HG03575 (cell line): ENCODE measurements around the gene PLA2G7.
"Not testable (repeated sequence)": the region's sequence is repeated elsewhere in the genome, so short reads cannot be mapped to it uniquely, and the experiment has no call there.

ENCODE experiments used
- ATAC-seq: cut with Tn5 transposase; IDR thresholded peaks from one replicate; pipeline ENCODE4 v1.9.1; 2021; ENCODE audit not compliant: unreplicated experiment, insufficient number of reproducible peaks, low FRiP score; ENCODE audit errors: extremely low read depth

The PLA2G7 gene

DNA sequence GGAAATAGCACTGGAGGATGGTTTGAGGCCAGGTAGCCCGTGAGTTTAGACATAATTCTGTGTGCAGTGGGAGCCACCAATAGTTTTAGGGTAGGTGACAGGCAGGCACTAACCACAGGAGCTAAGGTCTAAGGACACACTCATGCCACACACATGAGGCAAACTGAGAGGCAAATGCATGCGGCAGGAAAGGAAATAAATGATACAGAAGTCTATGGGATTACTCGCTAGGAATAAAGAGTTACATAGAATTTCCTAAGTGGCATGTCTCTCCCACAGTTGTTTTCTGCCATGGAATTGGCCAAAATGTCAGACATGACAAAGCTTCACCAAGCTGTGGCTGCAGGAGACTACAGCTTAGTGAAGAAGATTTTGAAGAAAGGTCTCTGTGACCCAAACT lies 16.5 kb upstream of the PLA2G7 start:
- no peak for ATAC-seq

DNA sequence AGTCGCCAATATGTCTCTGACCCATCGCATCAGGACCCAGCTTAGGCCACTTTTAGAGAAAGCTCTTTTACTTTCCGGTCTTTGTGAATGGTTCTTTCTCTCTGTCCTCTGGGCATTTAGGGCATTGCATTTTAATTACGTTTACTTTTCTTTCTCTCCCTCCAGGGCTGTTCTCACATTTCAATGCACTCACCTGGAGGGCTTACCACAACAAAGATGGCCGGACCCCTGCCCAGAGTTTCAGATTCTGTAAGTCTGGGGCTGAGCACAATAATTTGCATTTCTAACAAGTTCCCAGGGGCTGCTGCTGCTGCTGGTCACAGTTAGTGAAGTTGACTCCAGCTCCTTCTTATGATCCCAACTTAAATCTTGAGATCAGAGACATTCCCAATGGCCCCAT lies 14.6 kb upstream of the PLA2G7 start:
- ATAC-seq = no peak

DNA sequence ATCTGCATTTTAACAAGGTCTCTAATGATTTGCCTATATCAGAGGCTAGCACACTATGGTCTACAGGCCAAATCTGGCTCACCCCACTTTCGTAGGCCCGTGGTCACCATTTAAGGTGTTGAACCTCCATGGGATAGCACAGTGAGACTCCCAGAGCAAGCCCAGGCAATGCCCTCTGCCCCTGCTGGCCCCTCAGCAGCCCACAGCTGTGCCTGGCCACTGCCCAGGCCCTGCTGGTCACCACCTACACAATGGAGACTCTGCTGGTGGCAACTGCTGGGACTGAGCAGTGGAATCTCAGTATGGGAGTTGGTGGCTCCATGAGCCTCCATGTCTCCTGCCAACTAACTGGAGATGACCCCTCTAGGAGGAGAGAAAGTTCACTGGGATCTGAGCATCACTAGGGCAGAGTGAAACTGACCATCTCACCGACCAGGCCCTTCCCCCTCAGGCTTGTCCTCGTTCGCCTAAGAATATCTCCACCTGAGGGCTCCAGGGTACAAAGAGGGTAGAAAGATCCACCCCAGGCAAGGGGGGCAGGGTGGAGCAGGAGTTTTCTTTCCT lies 13.8 kb upstream of the PLA2G7 start:
- no peak for ATAC-seq

- no peak for ATAC-seq
Observed at GRCh38 chr6:46746696-46747095, 11.5 kb upstream of the PLA2G7 start, which contains the start of gene ANKRD66. Gene ANKRD66 (plus strand): TSS chr6:46746933. CDS start chr6:46751949, 5,016 bp downstream.

- ATAC-seq = no peak
Observed at GRCh38 chr6:46745973-46746372, 10.8 kb upstream of the PLA2G7 start.

- not testable (repeated sequence) for ATAC-seq
Observed at GRCh38 chr6:46744159-46744725, 9.1 kb upstream of the PLA2G7 start.

DNA sequence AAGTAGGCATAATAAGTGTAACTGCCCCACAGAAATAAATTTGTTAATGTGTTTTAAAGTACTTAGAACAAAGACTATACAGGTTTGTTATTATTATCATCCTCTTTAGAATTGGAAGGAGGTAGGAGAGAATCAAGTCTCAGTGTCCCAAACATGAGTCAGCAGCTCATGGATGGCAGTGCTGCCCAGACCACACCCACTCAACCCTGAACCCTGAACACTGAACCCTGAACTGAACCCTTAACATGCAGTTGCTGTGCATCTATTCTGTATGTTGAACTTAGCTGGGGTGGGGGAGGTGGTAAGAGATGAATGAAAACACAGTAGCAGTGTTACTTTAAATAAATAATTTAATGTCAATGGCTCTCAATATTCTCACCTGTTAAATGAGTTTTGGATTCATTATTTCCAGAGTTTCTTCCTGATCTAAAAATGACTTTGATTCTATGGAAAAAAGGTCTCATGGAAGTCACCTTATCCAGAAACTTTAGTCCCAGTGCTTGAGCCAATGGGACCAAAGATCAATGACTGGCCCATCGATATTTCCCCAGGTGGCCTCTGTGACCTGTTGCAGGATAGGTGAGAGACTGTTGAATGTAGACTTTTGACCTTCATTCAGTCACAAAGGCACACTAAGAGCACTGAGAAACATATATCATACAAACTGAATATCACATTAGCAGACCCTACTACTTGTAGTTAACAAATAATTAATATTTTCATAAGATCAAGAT lies 8.4 kb upstream of the PLA2G7 start:
- no peak for ATAC-seq

DNA sequence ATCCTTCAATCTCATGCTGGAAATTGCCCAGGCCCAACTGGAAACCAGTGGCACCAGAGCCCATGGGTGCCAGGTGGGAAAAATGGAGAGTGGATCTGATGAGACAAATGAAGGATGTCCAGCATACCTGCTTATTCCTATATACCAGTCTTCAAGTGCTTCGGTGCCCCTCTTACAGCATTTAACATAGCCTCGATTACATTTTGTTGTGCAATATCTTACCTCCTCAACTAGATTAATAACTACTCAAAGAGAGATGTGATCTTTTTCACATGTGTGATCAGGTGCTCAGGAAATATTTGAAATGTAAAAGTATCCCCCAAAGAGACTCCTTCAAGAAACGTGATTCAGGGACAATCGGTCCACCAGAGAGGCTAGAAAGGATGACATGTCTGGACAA lies 6.7 kb upstream of the PLA2G7 start:
- no peak for ATAC-seq

DNA sequence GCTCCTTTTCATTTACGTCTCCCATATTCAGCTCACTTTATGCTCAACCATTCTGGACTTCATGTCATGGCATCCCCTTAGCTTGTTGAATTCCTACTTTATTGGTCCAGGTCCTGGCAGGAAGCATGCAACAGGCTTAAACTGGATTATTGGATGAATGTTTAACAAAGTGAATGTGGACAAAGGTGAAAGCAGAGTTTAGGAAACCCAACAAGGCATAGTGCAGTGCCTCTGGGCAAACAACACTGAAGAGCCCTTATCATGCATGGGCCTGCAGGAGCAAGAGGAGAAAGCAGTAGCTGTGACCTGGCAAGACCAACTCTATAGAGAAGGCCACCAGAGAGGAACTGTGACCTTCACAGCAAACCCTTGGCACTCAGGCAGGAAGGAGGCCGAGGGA lies 6.3 kb upstream of the PLA2G7 start:
- no peak for ATAC-seq

- no peak for ATAC-seq
Observed at GRCh38 chr6:46736906-46737305, 1.7 kb upstream of the PLA2G7 start.

DNA sequence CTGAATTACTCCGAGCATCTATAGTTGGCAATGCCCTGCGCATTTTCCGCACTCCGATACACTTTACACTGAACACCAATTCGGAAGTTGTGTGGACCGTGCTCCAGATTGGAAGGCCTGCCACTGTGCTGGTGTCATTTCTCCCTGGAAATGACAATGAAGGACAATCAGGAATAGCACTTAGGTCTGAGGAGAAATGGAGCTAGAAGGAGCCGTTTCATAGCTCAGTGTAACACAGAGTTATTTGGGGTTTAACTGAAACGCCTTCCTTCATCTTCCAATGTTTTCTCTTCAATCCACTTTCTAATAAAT lies 501 bp upstream of the PLA2G7 start:
- ATAC-seq = no peak

DNA sequence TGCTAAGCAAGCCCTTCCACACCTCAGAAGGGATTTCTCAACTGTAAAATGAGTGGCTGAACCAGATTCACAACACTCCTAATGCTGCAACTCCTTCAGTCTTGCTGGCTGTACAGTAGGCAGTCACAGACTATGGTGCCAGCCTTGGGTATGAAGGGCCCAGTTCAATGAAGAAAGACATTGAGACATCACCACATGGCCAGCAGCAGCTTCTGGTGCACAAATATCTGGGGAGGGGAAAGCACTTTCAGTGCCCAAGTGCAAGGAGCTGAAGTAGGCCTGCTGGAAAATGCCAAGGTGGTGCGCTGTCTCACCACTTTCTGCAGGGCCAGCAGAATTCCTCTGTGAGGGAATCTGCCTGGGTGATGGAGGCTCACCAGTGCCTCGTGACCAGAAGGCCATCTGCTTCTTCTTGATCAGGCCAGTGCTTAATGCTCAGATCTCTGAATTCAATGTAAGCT lies 1.8 kb downstream of the PLA2G7 start:
- no peak for ATAC-seq

DNA sequence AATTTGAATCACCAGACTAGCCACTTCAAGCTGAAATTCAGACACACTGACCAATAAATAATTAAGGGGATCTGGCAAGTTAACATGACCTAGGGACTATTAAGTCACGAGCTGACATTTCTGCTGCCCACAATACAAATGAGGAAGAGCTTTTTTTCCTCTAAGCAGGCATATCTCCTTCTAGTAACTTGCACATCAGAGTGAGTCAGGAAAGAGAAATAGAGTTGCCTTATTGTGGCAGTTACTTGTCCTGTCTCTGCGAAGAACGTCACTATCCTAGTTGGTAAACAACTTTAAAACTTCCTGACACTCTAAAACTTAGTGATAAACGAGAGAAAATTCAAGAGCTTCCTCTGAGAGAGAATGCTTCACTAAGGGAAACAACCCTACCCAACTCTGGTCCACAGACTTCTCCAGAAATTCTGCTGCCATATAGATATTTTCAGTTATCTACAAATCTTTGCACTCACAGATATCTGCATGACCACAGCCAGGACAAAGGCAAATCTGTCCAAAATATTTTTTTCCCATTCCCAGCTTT lies 4.2 kb downstream of the PLA2G7 start:
- no peak for ATAC-seq

- no peak for ATAC-seq
Observed at GRCh38 chr6:46729787-46730326, 5.3 kb downstream of the PLA2G7 start.

- ATAC-seq = no peak
Observed at GRCh38 chr6:46720401-46720800, 14.8 kb downstream of the PLA2G7 start.

GRCh38 chr6:46719099-46719498 lies 16.1 kb downstream of the PLA2G7 start:
- no peak for ATAC-seq

DNA sequence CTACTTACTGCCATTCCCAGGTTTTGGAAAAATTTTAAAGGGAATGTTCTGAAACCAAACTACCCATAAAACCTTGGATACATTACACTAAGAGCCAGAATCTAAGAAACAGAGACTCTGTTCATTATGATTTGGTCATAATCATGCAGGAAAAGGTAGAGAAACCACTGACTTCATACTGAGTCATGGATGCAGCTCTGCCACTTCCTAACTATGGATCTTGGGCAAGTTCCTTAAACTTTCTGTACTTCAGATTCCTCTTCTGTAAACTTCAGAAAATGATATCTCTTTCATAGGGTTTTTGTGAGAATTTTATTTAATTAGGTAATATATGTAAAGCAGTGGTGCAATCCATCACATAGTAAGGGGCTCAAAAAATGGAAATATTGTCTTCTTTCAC lies 20.0 kb downstream of the PLA2G7 start:
- ATAC-seq = no peak

DNA sequence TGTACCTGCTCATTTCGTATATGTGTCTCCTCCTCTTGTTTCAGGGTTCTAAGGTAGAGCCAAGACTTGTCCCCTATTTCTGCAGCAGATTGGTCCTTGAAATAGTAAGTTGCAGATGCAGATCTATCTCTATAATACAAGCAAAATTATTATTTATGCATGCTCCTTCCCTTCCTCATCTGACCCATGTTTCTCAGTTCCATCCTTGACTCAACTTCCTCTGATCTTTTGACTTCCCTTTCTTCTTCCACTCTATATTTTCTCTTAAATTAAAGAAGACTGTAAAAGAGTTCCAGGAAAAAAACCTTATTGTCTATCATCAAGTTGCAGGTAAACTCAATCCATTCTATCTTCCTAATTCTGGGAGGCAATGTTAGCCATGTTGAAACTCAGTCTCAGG lies 23.7 kb downstream of the PLA2G7 start:
- ATAC-seq = no peak

DNA sequence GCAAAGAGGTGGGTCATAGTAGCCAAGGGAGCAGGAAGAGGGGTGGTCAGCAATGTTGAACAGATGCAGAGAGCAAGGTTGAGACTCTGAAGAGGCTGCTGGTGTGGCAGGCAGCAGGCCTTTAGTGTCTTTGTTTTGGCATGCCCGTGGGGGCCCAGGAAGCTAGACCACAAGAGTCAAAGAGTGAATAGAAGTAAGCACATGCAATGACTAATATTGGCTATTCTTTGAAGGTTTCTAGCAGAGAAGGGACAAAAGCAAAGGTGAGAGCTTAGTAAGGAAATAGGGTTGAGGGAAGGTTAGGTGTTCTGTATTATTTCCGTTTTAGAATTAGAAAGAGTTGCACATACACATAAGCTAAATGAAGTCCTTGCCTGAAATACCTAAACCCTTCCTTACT lies 28.7 kb downstream of the PLA2G7 start:
- no peak for ATAC-seq

DNA sequence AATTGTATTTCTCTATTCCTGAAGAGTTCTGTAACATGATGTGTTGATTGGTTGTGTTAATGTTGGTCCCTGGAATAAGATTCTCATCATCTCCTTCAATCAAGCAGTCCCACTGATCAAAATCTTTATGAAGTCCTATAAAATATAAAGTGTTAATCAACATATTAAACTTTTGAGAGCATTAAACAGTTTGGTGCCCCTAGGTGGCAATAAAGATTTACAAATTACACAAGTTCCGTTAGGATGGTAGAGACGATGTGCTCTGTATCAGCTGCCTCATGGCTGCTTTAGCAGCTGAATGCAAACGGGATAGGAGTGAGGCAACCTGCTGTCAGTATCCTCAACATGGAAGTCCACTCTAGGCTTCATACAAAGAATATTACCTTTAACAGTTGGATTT lies 30.6 kb downstream of the PLA2G7 start:
- ATAC-seq = no peak
